WTC11 (cell line): ENCODE data around the gene EEF1E1.

Source experiments
- CREB1 ChIP-seq: sonication (generic); formaldehyde crosslinking; IDR thresholded peaks from 2 replicates; pipeline ENCODE4 v1.8.0; 2023; ENCODE audit warnings: mild to moderate bottlenecking, missing genetic modification reagents
- NR2C2 ChIP-seq: sonication (generic); formaldehyde crosslinking; IDR thresholded peaks from 2 replicates; pipeline ENCODE4 v1.8.0; 2022; ENCODE audit warnings: mild to moderate bottlenecking, missing genetic modification reagents
- RORB ChIP-seq: fragments of 250-450 bp; sonication (Bioruptor Pico); IDR thresholded peaks from 2 replicates; pipeline ENCODE4 v1.9.0; 2021; ENCODE audit warnings: mild to moderate bottlenecking
- ZNF121 ChIP-seq: sonication (generic); formaldehyde crosslinking; IDR thresholded peaks from 2 replicates; pipeline ENCODE4 v1.8.0; 2023; ENCODE audit warnings: missing genetic modification reagents
- TF ChIP-seq, protein P1 (sequence below): fragments of 250-450 bp; sonication (Bioruptor Pico); IDR thresholded peaks from 2 replicates; pipeline ENCODE4 v1.8.0; 2021; ENCODE audit warnings: mild to moderate bottlenecking
- TF ChIP-seq, protein P2 (sequence below): sonication (generic); formaldehyde crosslinking; IDR thresholded peaks from 2 replicates; pipeline ENCODE4 v1.8.0; 2022; ENCODE audit warnings: mild to moderate bottlenecking, missing genetic modification reagents
- TF ChIP-seq, protein P3 (sequence below): fragments of 200-600 bp; IDR thresholded peaks from 2 replicates; pipeline ENCODE4 v1.8.0; 2022; ENCODE audit warnings: antibody characterized with exemption
- TF ChIP-seq, protein P4 (sequence below): sonication (generic); formaldehyde crosslinking; IDR thresholded peaks from 2 replicates; pipeline ENCODE4 v1.8.1; 2022; ENCODE audit warnings: mild to moderate bottlenecking, missing genetic modification reagents, moderate library complexity, borderline replicate concordance
- TF ChIP-seq, protein P5 (sequence below): sonication (generic); formaldehyde crosslinking; IDR thresholded peaks from 2 replicates; pipeline ENCODE4 v1.8.1; 2022; ENCODE audit warnings: low read depth, missing genetic modification reagents, borderline replicate concordance

DNA sequence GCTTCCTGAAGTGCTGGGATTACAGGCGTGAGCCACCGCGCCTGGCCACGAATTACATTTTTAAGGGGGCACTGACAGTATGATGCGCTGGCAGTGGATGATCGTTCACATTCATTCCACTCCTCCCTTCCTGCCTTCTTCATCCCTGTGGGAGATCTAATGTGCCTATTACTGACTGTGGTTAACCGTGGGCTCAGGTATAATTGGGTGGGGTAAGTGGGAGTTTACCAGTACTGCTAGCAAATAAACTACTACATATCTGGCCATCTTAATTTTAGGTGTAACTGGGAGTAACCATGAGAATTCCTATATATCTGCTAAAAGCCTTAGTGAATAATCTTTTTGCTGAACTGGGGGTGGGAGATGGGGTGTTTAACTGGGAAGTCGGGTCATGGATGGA is 31.6 kb downstream of the EEF1E1 start:
- no peak for TF ChIP-seq ZNF121 (CRISPR knock-in tag)
- TF ChIP-seq, protein P1, sequence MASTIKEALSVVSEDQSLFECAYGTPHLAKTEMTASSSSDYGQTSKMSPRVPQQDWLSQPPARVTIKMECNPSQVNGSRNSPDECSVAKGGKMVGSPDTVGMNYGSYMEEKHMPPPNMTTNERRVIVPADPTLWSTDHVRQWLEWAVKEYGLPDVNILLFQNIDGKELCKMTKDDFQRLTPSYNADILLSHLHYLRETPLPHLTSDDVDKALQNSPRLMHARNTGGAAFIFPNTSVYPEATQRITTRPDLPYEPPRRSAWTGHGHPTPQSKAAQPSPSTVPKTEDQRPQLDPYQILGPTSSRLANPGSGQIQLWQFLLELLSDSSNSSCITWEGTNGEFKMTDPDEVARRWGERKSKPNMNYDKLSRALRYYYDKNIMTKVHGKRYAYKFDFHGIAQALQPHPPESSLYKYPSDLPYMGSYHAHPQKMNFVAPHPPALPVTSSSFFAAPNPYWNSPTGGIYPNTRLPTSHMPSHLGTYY (CRISPR knock-in tag): no peak
- TF ChIP-seq, protein P2, sequence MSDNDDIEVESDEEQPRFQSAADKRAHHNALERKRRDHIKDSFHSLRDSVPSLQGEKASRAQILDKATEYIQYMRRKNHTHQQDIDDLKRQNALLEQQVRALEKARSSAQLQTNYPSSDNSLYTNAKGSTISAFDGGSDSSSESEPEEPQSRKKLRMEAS (CRISPR knock-in tag): no peak
- TF ChIP-seq, protein P3, sequence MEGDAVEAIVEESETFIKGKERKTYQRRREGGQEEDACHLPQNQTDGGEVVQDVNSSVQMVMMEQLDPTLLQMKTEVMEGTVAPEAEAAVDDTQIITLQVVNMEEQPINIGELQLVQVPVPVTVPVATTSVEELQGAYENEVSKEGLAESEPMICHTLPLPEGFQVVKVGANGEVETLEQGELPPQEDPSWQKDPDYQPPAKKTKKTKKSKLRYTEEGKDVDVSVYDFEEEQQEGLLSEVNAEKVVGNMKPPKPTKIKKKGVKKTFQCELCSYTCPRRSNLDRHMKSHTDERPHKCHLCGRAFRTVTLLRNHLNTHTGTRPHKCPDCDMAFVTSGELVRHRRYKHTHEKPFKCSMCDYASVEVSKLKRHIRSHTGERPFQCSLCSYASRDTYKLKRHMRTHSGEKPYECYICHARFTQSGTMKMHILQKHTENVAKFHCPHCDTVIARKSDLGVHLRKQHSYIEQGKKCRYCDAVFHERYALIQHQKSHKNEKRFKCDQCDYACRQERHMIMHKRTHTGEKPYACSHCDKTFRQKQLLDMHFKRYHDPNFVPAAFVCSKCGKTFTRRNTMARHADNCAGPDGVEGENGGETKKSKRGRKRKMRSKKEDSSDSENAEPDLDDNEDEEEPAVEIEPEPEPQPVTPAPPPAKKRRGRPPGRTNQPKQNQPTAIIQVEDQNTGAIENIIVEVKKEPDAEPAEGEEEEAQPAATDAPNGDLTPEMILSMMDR: no peak
- TF ChIP-seq NR2C2 (CRISPR knock-in tag): no peak
- TF ChIP-seq, protein P4, sequence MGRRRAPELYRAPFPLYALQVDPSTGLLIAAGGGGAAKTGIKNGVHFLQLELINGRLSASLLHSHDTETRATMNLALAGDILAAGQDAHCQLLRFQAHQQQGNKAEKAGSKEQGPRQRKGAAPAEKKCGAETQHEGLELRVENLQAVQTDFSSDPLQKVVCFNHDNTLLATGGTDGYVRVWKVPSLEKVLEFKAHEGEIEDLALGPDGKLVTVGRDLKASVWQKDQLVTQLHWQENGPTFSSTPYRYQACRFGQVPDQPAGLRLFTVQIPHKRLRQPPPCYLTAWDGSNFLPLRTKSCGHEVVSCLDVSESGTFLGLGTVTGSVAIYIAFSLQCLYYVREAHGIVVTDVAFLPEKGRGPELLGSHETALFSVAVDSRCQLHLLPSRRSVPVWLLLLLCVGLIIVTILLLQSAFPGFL (CRISPR knock-in tag): no peak
- TF ChIP-seq, protein P5, sequence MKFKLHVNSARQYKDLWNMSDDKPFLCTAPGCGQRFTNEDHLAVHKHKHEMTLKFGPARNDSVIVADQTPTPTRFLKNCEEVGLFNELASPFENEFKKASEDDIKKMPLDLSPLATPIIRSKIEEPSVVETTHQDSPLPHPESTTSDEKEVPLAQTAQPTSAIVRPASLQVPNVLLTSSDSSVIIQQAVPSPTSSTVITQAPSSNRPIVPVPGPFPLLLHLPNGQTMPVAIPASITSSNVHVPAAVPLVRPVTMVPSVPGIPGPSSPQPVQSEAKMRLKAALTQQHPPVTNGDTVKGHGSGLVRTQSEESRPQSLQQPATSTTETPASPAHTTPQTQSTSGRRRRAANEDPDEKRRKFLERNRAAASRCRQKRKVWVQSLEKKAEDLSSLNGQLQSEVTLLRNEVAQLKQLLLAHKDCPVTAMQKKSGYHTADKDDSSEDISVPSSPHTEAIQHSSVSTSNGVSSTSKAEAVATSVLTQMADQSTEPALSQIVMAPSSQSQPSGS (CRISPR knock-in tag): no peak
- no peak for TF ChIP-seq CREB1 (CRISPR knock-in tag)
- TF ChIP-seq RORB: no peak
